Stimulated activated CD4-positive, alpha-beta T cell treated with anti-CD3 and anti-CD28 coated beads, Interleukin-15, amount 100 ng/mL, for 48 hours (primary cell): ENCODE results near the gene TMEM200C.

Source experiments
- DNase-seq, 2 donors: peaks; one replicate each; pipeline ENCODE4 v3.0.0-alpha.2; 2020; ENCODE audit warnings: low read depth in 2 of 2

TMEM200C gene

DNA sequence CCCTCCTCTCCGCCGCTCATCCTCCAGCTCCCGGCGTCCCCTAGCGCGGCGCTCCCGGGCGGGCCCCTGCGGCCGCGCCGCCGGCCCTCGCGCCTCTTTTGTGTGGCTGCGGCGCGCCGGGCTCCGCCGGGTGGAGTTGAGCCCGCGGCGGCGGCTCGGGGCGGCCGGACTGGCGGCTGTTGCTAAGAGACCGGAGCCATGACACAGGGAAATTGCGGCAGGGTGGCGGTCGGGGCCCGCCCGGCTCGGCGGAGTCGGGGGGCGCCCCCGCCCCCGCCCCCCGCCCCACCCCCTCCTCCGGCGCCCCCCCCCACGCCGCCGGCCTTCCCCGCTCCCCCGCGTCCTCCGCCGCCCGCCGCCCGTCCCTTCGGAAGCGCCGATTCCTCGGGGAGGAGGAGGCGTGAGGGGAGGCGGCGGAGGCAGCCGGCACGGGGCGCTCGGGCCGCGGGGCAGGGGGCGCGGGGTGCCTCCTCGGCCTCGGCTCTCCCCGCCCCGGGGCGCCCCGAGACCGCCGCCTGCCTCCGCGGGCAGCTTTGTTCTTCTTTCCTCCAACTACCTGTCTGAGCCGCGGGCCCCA lies at the start of gene TMEM200C:
Gene TMEM200C (minus strand): TSS at position 224 of the 577 bp plus-strand sequence. CDS start 3,459 bp downstream, outside the sequence.
- DNase-seq, result no peak

DNA sequence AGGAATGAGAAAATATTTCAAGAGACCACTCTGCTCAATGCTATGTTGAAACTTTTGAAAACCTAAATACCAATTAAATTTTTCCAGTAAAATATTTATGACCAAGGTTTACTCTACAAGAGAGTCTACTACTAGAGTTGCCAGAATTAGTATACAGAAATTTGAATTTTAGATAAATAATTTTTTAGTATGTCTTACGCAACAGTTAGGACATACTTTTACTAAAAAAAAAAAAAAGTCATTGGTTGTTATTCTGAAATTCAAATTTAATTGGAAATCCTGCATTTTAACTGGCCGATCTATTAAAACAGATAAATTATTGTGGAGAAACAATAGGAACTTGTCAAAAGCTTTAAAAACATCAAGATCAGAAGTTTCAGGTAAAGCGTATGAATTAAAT lies 49.1 kb upstream of the TMEM200C start:
- DNase-seq, result no peak

DNA sequence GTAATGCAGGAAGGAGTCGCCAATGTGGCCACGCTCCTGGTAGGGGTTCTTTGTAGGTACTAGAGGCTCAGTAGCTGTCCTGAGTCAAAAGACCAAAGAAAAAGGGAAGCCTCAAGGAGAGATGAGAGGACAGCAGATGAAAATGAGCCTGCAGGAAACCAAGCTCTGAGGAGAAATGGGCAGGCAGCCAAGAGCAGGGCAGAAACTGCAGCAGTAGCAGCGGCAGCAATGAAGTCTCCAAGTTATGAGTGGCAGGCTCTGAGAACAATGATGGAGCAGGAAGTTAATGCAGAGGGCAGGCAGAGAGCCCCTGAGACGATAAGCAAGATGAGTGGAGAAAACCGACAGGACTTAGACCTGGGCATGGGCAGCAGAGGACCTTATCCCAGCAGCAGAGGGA lies 48.2 kb upstream of the TMEM200C start:
- no peak for DNase-seq

DNA sequence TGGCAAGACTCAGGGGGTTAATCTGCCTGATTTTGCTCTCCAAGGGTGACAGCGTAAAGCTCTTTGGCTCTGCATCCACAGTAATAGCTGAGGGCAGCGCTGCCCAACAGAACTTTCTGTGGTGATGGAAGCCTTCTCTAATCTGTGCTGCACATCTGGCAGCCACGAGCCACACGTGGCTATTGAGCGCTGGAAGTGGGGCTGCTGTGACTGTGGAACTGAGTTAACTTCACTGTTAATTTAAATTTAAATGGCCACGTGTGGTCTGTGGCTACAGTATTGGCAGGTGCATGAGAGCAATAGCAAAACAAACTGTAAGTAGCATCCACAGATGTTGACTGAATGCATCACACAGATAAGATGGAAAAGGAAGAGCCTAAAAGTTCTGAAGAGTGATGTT lies 47.3 kb upstream of the TMEM200C start:
- no peak for DNase-seq

DNA sequence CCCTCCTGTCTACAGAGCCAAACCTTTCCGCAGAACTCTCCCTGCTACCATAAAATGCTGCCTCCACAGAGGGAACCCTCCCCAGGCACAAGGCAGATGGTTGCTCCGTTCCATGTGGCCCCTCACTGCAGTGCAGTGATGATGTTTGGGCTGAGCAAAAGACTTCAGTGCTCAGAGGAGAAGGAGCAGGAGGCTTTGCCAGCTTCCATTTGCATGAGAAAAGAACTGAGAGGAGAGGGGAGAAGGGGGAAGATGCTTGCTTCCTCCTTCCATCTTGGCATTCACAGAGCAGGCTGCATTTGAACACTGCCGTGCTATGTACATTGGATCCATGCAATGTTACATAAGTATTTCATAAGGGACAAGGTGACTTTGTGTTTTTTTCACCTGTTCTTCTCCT lies 46.6 kb upstream of the TMEM200C start:
- DNase-seq, result no peak

DNA sequence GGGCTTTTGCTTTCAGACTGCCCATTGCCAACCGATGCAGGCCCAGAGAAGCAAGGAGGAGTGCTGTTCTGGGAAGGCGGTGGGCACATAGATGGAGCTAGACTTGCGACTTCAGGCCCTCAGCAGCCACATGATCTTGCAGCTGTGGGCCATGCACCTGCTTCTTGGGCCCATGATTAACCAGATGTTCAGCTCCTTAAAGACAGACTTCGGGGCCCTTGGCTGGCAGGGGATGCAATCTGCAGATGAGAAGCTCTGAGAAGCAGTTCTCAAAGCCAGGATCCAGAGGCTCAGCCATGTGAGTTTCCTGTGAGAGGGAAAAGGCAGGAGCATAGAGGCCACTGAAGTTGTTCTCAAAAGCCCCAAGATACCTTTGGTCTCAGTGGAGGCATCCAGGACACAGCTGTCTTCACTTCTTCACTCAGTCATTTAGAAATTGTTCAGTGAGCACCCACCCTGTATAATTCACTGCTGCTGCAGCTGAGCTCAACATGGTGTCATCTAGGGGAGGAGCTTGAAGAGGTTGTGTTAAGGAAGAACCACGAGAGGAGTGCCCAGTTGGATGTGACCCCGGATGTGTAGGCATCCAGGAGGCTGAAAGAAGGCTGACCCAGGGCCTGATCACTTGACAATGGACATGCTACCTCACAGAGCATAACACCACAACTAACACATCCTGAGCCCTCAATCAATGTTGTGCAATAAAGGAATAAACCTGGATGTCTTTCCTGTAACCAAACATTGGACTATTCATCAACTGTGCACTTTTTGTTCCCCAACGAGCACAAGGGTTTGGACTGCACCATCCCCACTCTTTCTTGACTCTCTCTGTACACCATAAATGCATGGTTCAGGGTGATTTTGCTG lies 44.7 kb upstream of the TMEM200C start:
- DNase-seq, result no peak

DNA sequence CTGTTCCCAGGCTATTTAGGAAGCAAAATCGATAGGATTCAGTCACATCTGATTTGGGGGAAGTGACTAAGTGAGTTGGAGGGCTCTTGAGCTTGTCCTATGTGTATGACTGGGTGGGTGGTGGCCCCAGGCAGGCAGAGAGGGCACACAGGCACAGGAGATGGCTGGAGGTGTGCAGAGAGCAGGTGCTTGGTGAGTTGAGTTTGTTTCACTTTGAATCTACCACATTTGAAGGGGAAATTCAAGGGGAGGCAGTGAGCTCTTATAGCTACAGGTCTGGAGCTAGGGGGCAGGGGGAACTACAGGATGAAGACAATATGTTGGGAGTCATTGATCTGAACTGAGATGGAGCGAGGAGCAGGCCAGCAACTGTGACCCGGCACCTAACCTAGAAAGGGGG lies 42.5 kb upstream of the TMEM200C start:
- no peak for DNase-seq

DNA sequence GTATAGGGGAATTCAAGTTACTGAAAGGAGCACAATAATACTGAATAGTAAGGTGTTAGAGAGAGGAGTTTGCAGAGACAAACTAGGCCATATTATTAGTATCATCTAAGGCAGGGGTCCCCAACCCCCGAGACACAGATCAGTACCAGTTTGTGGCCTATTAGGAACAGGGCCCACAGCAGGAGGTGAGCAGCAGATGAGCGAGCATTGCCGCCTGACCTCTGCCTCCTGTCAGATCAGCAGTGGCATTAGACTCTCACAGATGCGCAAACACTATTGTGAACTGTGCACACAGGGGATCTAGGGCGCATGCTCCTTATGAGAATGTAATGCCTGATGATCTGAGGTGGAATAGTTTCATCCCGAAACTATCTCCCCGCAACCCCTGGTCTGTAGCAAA lies 41.8 kb upstream of the TMEM200C start:
- DNase-seq, result no peak

DNA sequence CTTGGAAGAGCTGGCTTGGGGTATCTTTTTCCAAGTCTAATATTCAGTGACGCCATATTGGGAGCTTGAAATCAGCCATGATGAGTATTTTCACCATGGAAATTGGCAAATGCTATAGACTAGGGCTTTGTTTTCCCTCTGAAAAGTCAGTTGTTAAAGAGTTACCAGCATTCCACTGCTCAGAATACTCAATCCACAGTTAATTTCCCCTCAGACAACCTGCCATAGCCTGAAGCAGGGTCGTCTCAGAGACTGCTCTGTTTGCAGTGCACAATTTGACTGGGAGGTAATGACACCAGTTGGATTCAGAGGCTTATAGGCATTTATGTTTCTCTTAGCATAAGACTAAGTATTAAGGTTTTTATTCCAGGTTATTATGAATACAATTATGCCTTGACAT lies 35.5 kb upstream of the TMEM200C start:
- no peak for DNase-seq

DNA sequence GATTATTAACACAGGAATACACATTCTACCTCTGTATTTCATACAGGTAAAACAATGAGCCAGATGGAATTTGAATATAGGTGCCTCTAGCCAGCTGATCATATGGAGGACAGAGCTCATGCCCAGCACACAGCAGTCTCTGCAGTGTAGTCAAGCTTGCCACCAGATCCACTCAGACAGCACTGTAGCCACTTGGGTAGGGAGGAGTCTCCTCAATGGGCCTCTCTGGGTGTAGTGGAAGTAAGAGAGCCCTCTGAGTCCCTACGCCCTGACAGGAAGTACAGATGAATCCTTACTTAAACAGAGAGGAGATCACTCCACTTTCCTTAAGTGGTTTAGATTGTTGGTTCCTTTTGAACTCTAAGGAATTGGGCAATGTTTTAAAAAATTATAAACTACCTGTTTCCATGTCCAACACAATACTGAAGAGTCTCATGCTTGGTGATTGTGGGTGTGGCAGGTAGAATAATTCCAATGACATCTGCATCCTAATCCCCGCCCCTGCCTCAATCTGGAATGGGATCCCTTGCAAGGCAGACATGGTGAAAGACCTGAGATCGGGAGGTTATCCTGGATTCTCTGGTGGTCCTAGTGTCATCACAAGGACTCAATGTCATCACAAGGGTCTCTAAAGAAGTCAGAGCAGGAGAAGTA lies 23.0 kb upstream of the TMEM200C start:
- no peak for DNase-seq

DNA sequence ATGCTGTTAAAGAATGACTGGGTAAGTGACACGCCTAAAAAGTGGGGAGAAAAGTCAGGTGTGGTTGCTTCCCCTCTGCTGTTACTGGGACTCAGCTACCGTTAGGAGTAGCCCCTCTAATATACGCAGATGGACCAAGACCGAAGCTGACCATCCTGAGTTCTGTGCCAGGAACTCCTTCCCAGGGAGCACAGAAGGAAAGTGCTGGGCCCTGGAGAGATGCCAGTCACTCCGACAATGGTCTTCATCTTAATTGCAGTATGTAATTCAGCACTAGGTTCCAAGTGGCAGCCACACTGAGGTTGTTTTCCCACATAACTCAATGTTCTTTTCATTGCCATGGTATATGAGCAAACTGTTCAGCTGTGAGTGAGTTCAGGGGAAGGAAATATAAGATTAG lies 19.6 kb upstream of the TMEM200C start:
- no peak for DNase-seq

DNA sequence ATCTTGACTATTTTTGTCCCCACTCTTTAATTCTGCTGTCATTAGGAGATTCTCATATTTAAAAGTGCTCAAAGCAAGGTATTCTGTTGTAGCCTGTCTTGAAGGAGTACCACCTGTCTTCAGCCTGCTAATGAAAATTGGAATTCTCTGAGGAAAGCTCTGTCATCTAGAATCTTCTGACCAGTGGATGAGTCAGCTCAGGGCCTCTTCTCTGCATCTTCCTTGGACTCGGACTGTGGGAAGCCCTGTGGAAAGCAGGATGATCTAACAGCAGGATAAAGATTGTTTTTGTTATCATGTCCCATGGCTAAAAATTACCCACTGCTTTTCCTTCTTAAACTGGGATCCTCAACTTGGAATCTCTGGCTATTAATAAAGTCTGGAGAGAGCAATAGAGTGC lies 18.7 kb upstream of the TMEM200C start:
- DNase-seq, result no peak

DNA sequence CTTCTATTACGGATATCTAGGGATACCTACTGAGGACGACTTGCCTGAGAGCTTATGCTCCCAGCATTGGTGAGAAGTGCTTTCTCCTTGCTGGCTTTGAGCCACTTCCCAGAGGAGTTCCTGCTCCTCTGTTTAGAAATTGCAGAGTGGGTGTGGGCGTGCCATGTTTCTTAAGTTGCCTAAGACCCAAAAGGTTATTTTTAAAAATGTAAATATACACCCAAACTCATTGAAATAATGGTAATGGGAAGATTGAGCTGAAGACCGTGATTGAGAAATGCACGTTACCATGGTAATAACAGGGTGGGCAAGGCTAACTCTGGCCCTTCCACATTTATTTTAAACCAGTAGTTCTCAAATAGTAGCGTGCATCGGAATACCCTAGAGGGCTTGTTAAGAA lies 17.2 kb upstream of the TMEM200C start:
- no peak for DNase-seq

DNA sequence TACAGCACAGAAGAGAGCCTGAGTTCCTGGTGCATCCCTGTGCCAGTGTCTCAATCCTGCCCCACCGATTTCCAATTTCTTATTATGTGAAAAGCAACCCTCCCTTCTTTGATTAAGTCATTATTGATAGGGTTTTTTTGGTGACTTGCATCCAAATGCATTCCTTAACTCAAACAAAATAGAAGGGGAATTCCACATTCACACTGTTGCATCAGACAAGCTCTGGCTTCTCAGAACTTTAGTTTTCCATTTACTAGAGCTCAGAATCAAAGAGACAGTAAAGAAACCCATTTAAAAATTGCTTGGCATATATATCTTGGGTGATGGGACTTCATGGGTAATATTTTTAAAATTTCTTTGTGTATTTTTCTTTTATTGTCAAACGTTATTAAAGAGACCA lies 13.8 kb upstream of the TMEM200C start:
- DNase-seq, result no peak

DNA sequence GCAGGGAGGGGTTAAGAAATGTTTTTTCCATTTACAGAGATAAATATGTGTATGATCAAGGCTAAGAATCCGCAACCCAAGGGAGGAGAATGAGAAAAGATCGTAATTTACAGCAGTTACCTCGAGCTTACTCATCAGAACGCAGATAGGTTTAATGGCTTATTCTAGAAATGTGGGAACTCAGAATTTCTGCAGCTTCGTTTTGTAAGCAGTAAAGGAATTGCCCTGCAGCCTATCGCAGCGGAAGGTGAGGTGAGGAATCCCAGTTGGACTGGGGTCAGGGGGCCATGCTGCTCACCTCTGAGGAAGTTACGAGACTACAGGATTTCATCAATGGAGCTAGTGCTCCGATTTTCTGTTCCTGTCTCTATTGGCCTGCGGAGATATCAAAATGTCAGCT lies 8.1 kb upstream of the TMEM200C start:
- DNase-seq, result no peak

DNA sequence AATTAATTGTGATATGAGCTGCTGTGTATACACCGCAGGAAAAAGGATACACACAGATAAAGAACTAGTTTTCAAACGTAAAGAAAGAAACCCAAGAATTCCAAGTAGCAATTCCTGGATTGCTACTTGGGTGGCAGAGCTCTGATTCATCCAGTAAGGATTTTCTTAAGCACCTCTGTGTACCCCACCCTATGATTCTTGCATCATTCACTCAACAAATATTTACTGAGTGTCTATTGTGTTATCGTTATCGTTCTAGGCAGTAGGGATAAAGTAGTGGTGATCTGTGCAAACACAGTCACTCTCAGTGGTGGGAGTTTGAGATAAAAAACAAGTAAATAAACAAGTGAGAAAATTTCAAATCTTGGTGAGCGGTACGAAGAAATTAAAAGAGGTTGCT lies 4.9 kb upstream of the TMEM200C start:
- DNase-seq, result no peak

DNA sequence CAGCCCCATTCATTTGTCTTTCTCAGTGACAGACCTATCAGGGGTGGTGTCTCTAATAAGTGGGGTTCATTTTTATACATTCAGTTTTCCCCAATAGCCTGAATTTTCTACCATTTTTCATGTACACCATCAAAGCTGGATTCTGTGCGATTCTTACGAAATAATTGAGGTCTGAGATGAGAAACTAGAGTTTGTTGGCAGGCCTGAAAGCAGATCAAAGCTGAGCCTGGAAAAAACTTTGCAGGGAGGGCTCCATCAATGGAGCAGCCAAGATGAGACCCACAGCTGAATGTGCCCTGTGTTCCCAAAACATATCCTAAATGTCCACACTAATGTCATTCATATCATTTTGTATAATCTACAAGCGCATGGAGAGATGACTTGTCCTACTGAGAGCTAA lies 4.5 kb upstream of the TMEM200C start:
- DNase-seq, result no peak

DNA sequence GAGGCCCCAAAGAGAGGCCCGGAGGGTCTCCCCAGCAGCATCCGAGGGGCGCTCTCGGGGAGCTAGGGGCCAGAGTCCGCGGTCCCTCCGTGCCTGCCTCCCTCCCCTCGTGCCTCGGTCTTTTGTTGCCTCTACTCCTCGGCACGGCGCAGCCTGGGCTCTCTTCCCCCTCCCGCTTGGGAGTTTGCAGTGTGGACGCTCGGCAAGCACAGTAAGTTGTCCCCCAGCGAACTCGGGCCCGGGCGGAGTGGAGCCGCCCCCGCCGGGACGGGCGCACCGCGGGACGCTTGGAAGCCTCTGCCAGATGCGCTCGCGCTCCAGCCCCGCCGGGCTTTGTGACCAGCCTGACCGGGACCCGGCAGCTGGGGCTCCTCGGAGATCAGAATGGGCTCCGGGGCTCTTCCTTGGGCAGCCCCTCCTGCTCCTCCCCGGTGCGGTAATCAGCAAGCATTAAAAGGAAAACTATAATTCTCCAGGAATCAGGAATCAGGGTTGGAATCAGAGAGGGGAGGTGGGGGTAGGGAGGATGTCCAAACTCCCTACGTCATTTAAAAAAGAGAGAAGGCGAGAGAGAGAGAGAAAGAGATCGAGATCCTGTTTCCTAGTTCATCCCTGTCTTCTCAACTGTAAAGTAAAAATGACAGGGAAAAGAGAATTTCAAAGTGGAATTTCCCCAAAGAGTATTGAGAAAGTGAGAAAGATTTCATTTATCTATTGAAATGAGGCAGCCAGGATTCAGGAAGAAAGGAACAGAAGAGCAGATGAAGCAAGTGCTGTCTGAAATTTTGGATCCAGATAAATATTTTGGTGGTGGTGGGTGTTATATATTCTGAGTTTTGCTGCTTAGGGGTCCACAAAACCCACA lies 786 bp upstream of the TMEM200C start:
- no peak for DNase-seq

DNA sequence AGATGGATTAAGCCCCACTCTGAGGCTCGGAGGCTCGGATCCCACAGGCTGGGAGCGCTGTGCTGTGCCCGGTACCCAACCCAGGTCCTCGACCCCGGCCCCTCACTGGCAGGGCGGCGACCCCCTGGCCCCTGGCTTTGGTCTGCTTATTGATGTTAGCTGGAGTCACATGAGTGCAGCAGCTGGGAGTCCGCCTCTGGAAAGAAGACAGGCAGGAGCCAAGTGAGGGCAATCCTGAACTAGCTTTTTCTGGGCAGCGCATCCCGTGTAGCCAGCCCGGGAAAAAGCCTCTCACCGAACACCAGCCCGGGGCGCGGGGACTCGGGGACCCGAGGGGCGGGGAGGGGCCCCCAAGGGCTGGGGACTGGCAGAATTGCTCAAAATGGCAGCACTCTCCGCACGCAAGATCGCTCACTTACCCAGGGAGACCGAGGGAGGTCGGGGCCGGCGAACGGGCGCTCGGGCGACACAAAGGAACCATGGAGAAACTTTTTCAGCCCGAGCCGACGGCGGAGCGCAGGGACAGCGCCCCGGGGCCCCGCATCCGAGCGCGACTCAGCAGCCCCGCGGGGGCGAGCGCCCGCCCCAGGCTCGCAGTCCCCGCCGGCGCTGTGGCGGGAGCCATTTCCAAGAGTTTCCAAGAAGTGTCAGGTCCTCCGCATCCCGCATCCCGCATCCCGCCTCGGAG lies 567 bp downstream of the TMEM200C start:
- DNase-seq, result no peak

DNA sequence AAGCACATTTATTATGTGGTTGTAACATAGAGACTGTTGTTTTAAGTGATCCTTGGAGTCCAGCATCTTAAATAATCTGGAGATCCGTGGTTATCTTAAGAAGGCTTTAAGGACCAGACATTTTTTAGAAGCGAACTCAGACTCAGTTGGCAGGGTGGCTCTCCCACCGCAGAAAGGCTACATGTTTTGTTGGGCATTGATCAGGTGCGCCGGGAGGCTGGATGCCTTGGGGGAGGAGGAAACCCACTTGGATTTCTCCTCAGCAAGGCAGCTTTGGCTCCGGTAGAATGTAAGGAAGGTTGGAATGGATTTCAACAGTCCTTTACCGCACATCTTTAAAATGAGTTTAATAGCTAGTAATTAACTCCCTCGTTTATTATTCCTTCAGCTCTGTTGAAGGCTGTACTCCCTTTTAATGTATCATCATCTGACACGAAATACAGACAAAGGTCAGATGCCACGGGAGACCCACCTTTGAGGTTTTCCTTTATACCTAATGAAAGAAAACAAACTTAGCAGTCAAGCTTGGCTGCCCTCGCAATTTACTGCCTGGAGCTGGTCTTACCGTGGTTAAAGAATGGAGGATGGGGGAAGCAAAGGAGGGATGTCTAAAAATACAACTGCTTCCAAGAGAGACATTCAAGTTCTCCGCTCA lies 1.2 kb downstream of the TMEM200C start:
- DNase-seq, result no peak

DNA sequence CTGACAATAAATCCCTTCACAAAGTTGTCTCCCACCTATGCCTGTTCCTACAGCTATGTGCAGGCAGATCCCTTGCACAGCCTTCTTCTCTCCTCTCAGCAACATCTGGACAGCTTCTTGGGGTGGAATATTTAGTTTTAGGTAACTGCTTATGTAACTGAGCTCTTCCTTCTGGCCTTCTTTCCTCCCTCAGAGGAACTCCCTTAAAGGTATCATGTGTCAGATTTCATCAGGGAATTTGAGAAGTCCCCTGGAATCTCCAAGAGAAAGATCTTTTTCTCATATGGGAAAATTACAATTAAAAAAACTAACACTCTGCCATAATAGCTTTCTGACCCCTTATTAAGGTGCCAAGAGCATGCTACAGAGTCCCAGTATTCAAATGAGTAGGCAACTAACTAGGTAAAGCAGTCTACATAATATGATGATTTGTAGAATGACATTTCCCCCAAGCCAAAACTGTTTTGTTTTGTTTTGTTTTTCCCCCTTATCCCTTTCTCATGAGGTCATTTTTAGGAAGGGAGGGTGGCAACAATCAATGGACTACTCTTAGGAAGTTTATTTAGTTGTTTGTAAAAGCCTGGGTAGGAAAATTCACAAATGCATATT lies 2.4 kb downstream of the TMEM200C start:
- no peak for DNase-seq
